HG03457 (cell line): ENCODE data around the gene BLTP3B.

Experiments
- ATAC-seq: cut with Tn5 transposase; IDR thresholded peaks from one replicate; pipeline ENCODE4 v1.9.1; 2021; ENCODE audit warnings: moderate number of reproducible peaks; ENCODE audit not compliant: unreplicated experiment

BLTP3B gene

DNA sequence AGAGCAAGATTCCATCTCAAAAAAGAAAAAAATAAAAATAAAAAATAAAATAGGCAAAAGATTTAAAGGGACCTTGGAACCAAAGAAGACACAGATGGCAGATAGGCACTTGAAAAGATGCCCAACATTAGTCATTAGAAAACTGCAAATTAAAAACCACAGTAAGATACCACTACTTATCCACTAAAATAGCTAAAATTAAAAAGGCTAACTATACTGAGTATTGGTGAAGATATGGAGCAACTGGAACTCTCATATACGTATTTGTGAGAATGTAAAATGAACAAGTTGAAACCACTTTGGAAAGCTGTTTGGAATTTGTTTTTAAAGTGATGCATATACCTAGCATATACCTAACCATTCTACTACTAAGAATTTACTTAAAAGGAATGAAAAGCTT is 22.3 kb downstream of the BLTP3B start:
- ATAC-seq: no peak

DNA sequence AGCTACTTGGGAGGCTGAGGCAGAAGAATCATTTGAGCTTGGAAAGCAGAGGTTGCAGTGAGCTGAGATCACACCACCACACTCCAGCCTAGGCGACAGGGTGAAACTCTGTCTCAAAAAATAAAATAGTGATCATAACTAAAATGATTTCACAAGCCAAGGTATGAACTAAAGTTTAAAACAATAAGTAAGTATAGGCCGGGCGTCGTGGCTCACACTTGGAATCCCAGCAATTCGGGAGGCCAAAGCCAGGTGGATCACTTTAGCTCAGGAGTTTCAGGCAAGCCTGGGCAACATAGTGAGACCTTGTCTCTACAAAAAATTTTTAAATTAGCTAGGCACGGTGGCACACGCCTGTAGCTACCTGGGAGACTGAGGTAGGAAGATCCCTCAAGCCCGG is 27.4 kb downstream of the BLTP3B start:
- ATAC-seq: no peak

DNA sequence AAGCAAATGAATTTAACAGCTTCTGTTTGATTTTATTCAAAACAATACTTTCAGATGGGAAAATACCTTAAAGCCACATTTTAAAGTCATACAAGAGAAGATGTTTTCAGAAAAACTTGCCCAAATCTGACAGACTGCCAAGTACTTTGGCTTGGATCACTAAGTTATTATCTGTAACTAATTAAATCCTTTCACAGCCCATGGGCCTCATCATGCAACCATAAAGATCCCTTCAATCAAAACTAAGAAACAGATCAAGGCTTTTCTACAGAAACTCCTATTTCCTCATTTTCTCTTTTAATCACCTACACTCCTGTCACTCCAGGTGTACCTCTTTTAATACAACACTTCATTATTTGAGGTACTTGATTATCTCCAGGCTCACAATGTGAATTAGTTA is 28.1 kb downstream of the BLTP3B start:
- no peak for ATAC-seq

DNA sequence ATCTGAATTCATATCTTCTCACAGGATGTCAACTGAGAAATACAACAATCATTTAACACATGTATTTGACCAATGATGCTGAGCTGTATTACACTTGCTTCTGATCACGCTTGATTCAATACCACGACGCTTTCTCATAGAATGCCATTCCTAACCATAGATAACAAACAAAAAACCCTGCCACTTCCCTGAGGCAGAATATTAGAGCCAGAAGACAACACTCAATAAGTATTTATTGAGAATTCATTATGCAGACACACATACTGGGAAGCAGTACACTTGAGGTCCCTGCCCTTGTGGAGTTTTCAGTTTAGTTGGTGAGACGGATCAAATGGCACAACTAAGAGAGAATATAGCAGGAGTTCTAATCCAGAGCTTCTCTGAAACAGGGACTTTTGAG is 32.4 kb downstream of the BLTP3B start:
- no peak for ATAC-seq

DNA sequence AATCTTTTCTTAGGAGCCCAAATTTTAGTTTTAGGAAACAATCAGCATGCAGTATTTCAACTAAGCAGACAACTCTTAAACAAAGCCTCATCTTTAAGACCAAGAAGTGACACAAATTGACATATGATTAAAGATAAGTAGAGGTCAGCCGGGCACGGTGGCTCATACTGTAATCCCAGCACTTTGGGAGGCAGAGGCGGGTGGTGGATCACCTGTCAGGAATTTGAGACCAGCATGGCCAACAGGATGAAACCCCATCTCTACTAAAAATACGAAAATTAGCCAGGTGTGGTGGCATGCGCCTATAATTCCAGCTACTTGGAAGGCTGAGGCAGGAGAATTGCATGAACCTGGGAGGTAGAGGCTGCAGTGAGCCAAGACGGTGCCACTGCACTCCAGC is 35.8 kb downstream of the BLTP3B start:
- ATAC-seq: no peak

DNA sequence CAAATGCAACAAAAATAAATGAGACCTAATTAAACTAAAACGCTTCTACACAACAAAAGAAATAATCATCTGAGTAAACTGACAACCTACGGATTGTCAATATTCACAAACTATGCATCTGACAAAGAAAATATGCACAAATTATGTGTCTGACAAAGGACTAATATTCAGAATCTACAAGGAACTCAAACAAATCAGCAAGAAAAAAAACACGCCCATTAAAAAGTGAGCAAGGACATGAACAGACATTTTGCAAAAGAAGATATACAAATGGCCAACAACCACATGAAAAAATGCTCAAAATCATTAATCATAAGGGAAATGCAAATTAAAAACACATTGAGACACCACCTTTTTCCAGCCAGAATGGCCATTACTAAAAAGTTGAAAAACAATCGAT is 37.0 kb downstream of the BLTP3B start:
- ATAC-seq: no peak

DNA sequence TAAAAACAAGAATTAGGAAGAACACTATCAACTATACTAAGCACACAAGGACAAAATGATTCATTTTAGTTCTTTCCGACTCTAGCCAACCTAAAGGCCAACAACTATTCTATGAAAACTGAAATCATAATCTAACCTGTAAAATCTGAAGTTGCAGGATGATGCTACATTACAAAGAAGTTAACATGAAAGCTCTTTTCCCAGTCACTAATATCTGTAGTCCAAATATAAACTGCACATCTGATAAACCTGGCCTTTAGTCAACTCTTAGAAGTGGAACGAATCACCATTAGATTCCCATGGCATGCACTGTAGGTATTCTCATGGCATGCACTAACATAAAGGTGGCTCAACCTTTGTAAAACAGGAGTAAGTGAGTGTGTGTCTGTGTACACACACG is 41.7 kb downstream of the BLTP3B start:
- ATAC-seq: no peak
